ENCODE results near the gene PTK7. TPM values are rescaled to one million over a fixed set of nuclear protein-coding genes. Genes with fewer than 3 reads are reported as not detected.

PTK7 gene
- total RNA-seq, 2 experiments from 2014 or later, result 13.0 to 18.5 TPM

DNA sequence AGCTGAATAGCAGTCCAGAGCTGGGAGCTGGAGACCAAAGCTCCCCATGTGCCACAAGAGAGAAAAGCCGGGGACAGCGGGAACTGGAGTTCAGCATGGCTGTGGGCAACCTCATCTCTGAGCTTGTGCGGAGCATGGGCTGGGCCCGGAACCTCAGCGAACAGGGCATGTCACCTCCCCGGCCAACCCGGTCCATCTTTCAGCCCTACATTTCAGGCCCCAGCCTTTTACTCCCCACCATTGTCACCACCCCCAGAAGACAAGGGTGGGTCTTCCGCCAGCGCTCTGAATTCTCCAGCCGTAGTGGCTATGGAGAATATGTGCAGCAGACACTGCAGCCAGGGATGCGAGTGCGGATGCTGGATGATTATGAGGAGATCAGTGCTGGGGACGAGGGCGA is 109.9 kb downstream of the PTK7 start:
- Histone ChIP-seq H3K4me2 (ENCODE audit: low read length) (no peak overlapping the region), H4K20me1 (ENCODE audit: insufficient read depth, low read length) (no peaks in the 10 kb centered on the region), H2AFZ (ENCODE audit: low read length) (no peak overlapping the region), H3K4me3 (ENCODE audit: low read depth, low read length, poor library complexity, severe bottlenecking) (no peak overlapping the region), H3K9me2 (ENCODE audit: insufficient read depth, low read length) (no peaks in the 10 kb centered on the region), H3K4me1 (ENCODE audit: insufficient read depth, low read length, poor library complexity, severe bottlenecking) (peaks cover 22% of the 10 kb centered on the region), H3K36me3 (ENCODE audit: insufficient read depth, low read length) (peaks cover 19% of the 10 kb centered on the region), H3K79me2 (ENCODE audit: insufficient read depth, low read depth, low read length) (no peaks in the 10 kb centered on the region), H3K9me3 (ENCODE audit: low read length) (no peaks in the 10 kb centered on the region), H3K27ac (ENCODE audit: low read depth, low read length, poor library complexity, severe bottlenecking) (no peak overlapping the region)
- CTCF ChIA-PET (ENCODE audit: unreplicated experiment), result no interaction called here
- DNase-seq (ENCODE audit: low spot score), result no peak
- POLR2A ChIA-PET, result interaction anchor here (1.0 kb wide), 1 partner anchor 11 kb away, joined by 3 read pairs; no protein-coding TSS in a partner anchor
- no TSS peak for BruUV-seq (replicated peaks)
- intact Hi-C loops (cut with micrococcal nuclease; ENCODE audit: unreplicated experiment), result no loop called here
- TF ChIP-seq, protein P1, sequence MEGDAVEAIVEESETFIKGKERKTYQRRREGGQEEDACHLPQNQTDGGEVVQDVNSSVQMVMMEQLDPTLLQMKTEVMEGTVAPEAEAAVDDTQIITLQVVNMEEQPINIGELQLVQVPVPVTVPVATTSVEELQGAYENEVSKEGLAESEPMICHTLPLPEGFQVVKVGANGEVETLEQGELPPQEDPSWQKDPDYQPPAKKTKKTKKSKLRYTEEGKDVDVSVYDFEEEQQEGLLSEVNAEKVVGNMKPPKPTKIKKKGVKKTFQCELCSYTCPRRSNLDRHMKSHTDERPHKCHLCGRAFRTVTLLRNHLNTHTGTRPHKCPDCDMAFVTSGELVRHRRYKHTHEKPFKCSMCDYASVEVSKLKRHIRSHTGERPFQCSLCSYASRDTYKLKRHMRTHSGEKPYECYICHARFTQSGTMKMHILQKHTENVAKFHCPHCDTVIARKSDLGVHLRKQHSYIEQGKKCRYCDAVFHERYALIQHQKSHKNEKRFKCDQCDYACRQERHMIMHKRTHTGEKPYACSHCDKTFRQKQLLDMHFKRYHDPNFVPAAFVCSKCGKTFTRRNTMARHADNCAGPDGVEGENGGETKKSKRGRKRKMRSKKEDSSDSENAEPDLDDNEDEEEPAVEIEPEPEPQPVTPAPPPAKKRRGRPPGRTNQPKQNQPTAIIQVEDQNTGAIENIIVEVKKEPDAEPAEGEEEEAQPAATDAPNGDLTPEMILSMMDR (conservative IDR thresholded peaks at IDR 0.05; ENCODE audit: low read length), result no peak
- TF ChIP-seq EZH2phosphoT487 (IDR thresholded peaks at IDR 0.05; ENCODE audit: borderline replicate concordance, low read depth, low read length), result no peak

DNA sequence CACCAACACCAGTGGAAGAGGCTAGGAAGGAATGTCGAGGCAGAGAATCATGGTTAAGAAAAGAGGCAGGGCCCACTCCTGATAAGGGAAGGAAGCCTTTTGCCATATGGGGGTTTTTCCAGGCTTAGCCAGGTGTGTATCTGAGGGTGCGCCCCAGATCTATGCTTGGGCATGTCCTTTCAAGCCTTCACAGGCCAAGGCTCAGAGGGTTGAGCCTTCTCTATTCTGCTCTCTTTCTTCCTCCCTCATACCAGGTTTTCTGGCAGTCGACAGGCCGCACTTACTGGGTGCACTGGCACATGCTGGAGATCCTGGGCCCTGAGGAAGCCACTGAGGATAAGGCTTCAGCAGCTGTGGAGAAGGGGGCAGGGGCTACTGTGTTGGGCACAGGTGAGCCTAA is 110.6 kb downstream of the PTK7 start:
- Histone ChIP-seq H3K4me2 (ENCODE audit: low read length) (no peak overlapping the region), H2AFZ (ENCODE audit: low read length) (no peak overlapping the region), H3K79me2 (ENCODE audit: insufficient read depth, low read depth, low read length) (no peaks in the 10 kb centered on the region), H4K20me1 (ENCODE audit: insufficient read depth, low read length) (no peaks in the 10 kb centered on the region), H3K36me3 (ENCODE audit: insufficient read depth, low read length) (peaks cover 19% of the 10 kb centered on the region), H3K4me1 (ENCODE audit: insufficient read depth, low read length, poor library complexity, severe bottlenecking) (peaks cover 15% of the 10 kb centered on the region), H3K9me3 (ENCODE audit: low read length) (no peaks in the 10 kb centered on the region), H3K4me3 (ENCODE audit: low read depth, low read length, poor library complexity, severe bottlenecking) (no peak overlapping the region), H3K27ac (ENCODE audit: low read depth, low read length, poor library complexity, severe bottlenecking) (no peak overlapping the region), H3K9me2 (ENCODE audit: insufficient read depth, low read length) (no peaks in the 10 kb centered on the region)
- BruUV-seq (replicated peaks), result no TSS peak
- intact Hi-C loops (cut with micrococcal nuclease; ENCODE audit: unreplicated experiment), result no loop called here
- TF ChIP-seq EZH2phosphoT487 (IDR thresholded peaks at IDR 0.05; ENCODE audit: borderline replicate concordance, low read depth, low read length), result no peak
- TF ChIP-seq, protein P1 (conservative IDR thresholded peaks at IDR 0.05; ENCODE audit: low read length), result no peak
- DNase-seq (ENCODE audit: low spot score), result no peak
- ChIA-PET POLR2A (no interaction called here), CTCF (ENCODE audit: unreplicated experiment) (no interaction called here)

DNA sequence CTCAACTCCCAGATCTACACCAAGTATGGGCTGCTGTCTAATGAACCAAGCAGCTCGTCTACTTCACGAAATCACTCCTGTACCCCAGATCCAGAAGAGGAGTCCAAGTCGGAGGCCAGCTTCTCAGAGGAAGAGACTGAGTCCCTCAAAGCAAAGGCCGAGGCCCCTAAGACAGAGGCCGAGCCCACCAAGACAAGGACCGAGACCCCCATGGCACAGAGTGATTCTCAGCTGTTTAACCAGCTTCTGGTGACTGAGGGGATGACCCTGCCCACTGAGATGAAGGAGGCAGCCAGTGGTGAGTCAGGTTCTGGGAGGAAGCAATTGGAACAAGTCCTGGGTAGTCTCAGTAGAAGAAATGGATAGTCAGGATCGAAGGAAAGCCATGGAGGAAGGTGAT is 111.7 kb downstream of the PTK7 start:
- no TSS peak for BruUV-seq (replicated peaks)
- no peak overlapping the region for H2AFZ ChIP-seq (ENCODE audit: low read length)
- peaks cover 12% of the 10 kb centered on the region for H3K4me1 ChIP-seq (ENCODE audit: insufficient read depth, low read length, poor library complexity, severe bottlenecking)
- no peak overlapping the region for H3K27ac ChIP-seq (ENCODE audit: low read depth, low read length, poor library complexity, severe bottlenecking)
- no peak overlapping the region for H3K4me2 ChIP-seq (ENCODE audit: low read length)
- no peak for DNase-seq (ENCODE audit: low spot score)
- ChIA-PET POLR2A (no interaction called here), CTCF (ENCODE audit: unreplicated experiment) (no interaction called here)
- H3K4me3 ChIP-seq (ENCODE audit: low read depth, low read length, poor library complexity, severe bottlenecking), result no peak overlapping the region
- intact Hi-C loops (cut with micrococcal nuclease; ENCODE audit: unreplicated experiment), result no loop called here
- H3K36me3 ChIP-seq (ENCODE audit: insufficient read depth, low read length), result peaks cover 23% of the 10 kb centered on the region
- H3K9me2 ChIP-seq (ENCODE audit: insufficient read depth, low read length), result no peaks in the 10 kb centered on the region
- no peaks in the 10 kb centered on the region for H3K9me3 ChIP-seq (ENCODE audit: low read length)
- H4K20me1 ChIP-seq (ENCODE audit: insufficient read depth, low read length), result no peaks in the 10 kb centered on the region
- no peak for TF ChIP-seq EZH2phosphoT487 (IDR thresholded peaks at IDR 0.05; ENCODE audit: borderline replicate concordance, low read depth, low read length)
- TF ChIP-seq, protein P1 (conservative IDR thresholded peaks at IDR 0.05; ENCODE audit: low read length), result no peak
- H3K79me2 ChIP-seq (ENCODE audit: insufficient read depth, low read depth, low read length), result no peaks in the 10 kb centered on the region

All from OCI-LY7 (cell line).